ENCODE results near the gene GABARAPL2. TPM values are rescaled to one million over a fixed set of nuclear protein-coding genes. Genes with fewer than 3 reads are reported as not detected.

GABARAPL2 gene
- total and polyA plus RNA-seq, 2 donors (not counting 1 experiment from before 2014, with no cell fraction given) = 73.0 to 84.9 TPM

DNA sequence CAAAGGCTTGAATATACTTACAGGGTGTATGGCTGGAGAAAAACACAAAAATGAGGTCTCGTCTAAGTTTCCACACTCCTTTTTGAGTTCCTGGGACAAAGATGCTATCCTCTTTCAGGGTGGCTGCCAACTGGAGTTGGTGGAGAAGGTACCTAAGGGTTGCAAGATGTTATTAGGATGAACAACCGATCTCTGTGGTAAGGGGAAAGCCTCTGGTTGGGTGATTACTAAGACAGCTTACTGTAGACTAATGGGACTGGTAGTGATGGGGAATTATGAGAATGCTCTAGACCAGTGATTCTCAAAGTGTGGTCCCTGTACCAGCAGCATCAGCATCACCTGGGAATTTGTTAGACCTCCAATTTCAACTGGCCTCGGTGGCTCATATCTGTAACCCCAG lies 50.9 kb downstream of the GABARAPL2 start:
- ChIA-PET POLR2A (no interaction called here), CTCF (no interaction called here)
- no peak for ATAC-seq (ENCODE audit: low read depth)
- Mint-ChIP-seq H3K4me1 (peaks cover 16% of the 10 kb centered on the region), H3K27me3 (no peaks in the 10 kb centered on the region), H3K4me3 (no peak overlapping the region), H3K27ac (no peak overlapping the region), H3K9me3 (ENCODE audit: insufficient read depth) (no peaks in the 10 kb centered on the region)
- Histone ChIP-seq H3K4me3 (ENCODE audit: control extremely low read depth in 1 of 5, extremely low read depth in 1 of 5, insufficient read depth in 1 of 5, low read depth in 2 of 5, low read length in 4 of 5) (no peak overlapping the region), H3K4me1 (ENCODE audit: control insufficient read depth in 2 of 2, insufficient read depth in 2 of 2, low read length in 2 of 2) (peaks cover 8 to 17% of the 10 kb centered on the region in 2 donors), H3K36me3 (replicated peaks in 1 of 2; ENCODE audit: control extremely low read depth in 1 of 2, control insufficient read depth in 1 of 2, extremely low read depth in 1 of 2, insufficient read depth in 2 of 2, low read length in 1 of 2) (peaks cover 5 to 61% of the 10 kb centered on the region in 2 experiments), H2AFZ (ENCODE audit: insufficient read depth, low read depth, low read length, poor library complexity, severe bottlenecking) (no peak overlapping the region), H3K9ac (ENCODE audit: low read length) (no peak overlapping the region), H3K4me2 (replicated peaks; ENCODE audit: low read depth, low read length, poor library complexity, severe bottlenecking) (no peak overlapping the region), H3K79me2 (ENCODE audit: control insufficient read depth, insufficient read depth, low read length) (peaks cover 39% of the 10 kb centered on the region), H4K20me1 (ENCODE audit: control insufficient read depth, insufficient read depth, low read length, poor library complexity, severe bottlenecking) (no peaks in the 10 kb centered on the region), H3K27me3 (replicated peaks in 1 of 4; ENCODE audit: control extremely low read depth in 1 of 4, control insufficient read depth in 3 of 4, insufficient read depth in 4 of 4, low read length in 3 of 4) (no peaks in the 10 kb centered on the region), H3K27ac (ENCODE audit: low read length in 2 of 2) (no peak overlapping the region), H3K9me3 (ENCODE audit: control extremely low read depth in 1 of 3, control insufficient read depth in 2 of 3, insufficient read depth in 1 of 3, low read length in 2 of 3) (no peaks in the 10 kb centered on the region)
- DNase-seq = no peak
- intact Hi-C loops (cut with micrococcal nuclease) = no loop called here
- WGBS (ENCODE audit: insufficient coverage) = 70% methylated on average over 2 of the region's 3 CpGs
- TF ChIP-seq CTCF (IDR thresholded peaks at IDR 0.05) (no peak), EZH2 (IDR thresholded peaks at IDR 0.05; ENCODE audit: borderline replicate concordance, insufficient read depth, low read depth, low read length, poor library complexity, severe bottlenecking) (no peak)

GRCh38 chr16:75618780-75619179 lies 52.6 kb downstream of the GABARAPL2 start:
- Histone ChIP-seq H3K4me1 (ENCODE audit: control insufficient read depth in 2 of 2, insufficient read depth in 2 of 2, low read length in 2 of 2) (peaks cover 12 to 26% of the 10 kb centered on the region in 2 donors), H3K9me3 (ENCODE audit: control extremely low read depth in 1 of 3, control insufficient read depth in 2 of 3, insufficient read depth in 1 of 3, low read length in 2 of 3) (no peaks in the 10 kb centered on the region), H3K4me2 (replicated peaks; ENCODE audit: low read depth, low read length, poor library complexity, severe bottlenecking) (no peak overlapping the region), H3K27ac (ENCODE audit: low read length in 2 of 2) (no peak overlapping the region), H3K9ac (ENCODE audit: low read length) (no peak overlapping the region), H4K20me1 (ENCODE audit: control insufficient read depth, insufficient read depth, low read length, poor library complexity, severe bottlenecking) (no peaks in the 10 kb centered on the region), H3K79me2 (ENCODE audit: control insufficient read depth, insufficient read depth, low read length) (peaks cover 35% of the 10 kb centered on the region), H3K36me3 (replicated peaks in 1 of 2; ENCODE audit: control extremely low read depth in 1 of 2, control insufficient read depth in 1 of 2, extremely low read depth in 1 of 2, insufficient read depth in 2 of 2, low read length in 1 of 2) (peaks cover 3 to 45% of the 10 kb centered on the region in 2 experiments), H3K4me3 (ENCODE audit: control extremely low read depth in 1 of 5, extremely low read depth in 1 of 5, insufficient read depth in 1 of 5, low read depth in 2 of 5, low read length in 4 of 5) (no peak overlapping the region), H3K27me3 (replicated peaks in 1 of 4; ENCODE audit: control extremely low read depth in 1 of 4, control insufficient read depth in 3 of 4, insufficient read depth in 4 of 4, low read length in 3 of 4) (no peaks in the 10 kb centered on the region), H2AFZ (ENCODE audit: insufficient read depth, low read depth, low read length, poor library complexity, severe bottlenecking) (no peak overlapping the region)
- ChIA-PET CTCF (interaction anchor here (0.9 kb wide), 1 partner anchor 58 kb away, joined by 3 read pairs; no protein-coding TSS in a partner anchor), POLR2A (no interaction called here)
- DNase-seq = no peak
- no peak for ATAC-seq (ENCODE audit: low read depth)
- no peak overlapping the region for H3K27ac Mint-ChIP-seq
- intact Hi-C loops (cut with micrococcal nuclease) = no loop called here
- no peaks in the 10 kb centered on the region for H3K27me3 Mint-ChIP-seq
- H3K4me1 Mint-ChIP-seq = peaks cover 27% of the 10 kb centered on the region
- no peak overlapping the region for H3K4me3 Mint-ChIP-seq
- WGBS (ENCODE audit: insufficient coverage) = no CpG with 5 or more reads among the region's 2 CpGs
- TF ChIP-seq CTCF (IDR thresholded peaks at IDR 0.05) (no peak), EZH2 (IDR thresholded peaks at IDR 0.05; ENCODE audit: borderline replicate concordance, insufficient read depth, low read depth, low read length, poor library complexity, severe bottlenecking) (no peak)
- H3K9me3 Mint-ChIP-seq (ENCODE audit: insufficient read depth) = no peaks in the 10 kb centered on the region
